Raji (cell line): ENCODE results near the gene SLC22A23.

Experiments used
- POLR2A ChIP-seq: IDR thresholded peaks from 2 replicates; pipeline ENCODE4 v1.6.1; 2011; ENCODE audit warnings: low read depth, low read length, control low read depth; ENCODE audit not compliant: insufficient read depth

SLC22A23 gene

GRCh38 chr6:3396503-3397180 is 60.2 kb downstream of the SLC22A23 start:
- TF ChIP-seq POLR2A = no peak

- no peak for TF ChIP-seq POLR2A
Measured at GRCh38 chr6:3394671-3395070, 62.2 kb downstream of the SLC22A23 start.

- TF ChIP-seq POLR2A = no peak
Measured at GRCh38 chr6:3393836-3394202, 63.0 kb downstream of the SLC22A23 start.

- TF ChIP-seq POLR2A = no peak
Measured at GRCh38 chr6:3392930-3393835, 63.7 kb downstream of the SLC22A23 start.

GRCh38 chr6:3391902-3392458 is 64.9 kb downstream of the SLC22A23 start:
- no peak for TF ChIP-seq POLR2A

- no peak for TF ChIP-seq POLR2A
Measured at GRCh38 chr6:3390698-3391097, 66.2 kb downstream of the SLC22A23 start.

- TF ChIP-seq POLR2A = no peak
Measured at GRCh38 chr6:3389390-3390167, 67.3 kb downstream of the SLC22A23 start.

GRCh38 chr6:3388786-3389185 is 68.1 kb downstream of the SLC22A23 start:
- no peak for TF ChIP-seq POLR2A

GRCh38 chr6:3386374-3386857 is 70.4 kb downstream of the SLC22A23 start:
- no peak for TF ChIP-seq POLR2A

- TF ChIP-seq POLR2A = no peak
Measured at GRCh38 chr6:3385660-3386151, 71.1 kb downstream of the SLC22A23 start.

- TF ChIP-seq POLR2A = no peak
Measured at GRCh38 chr6:3384241-3385143, 72.4 kb downstream of the SLC22A23 start.

GRCh38 chr6:3383525-3383924 is 73.3 kb downstream of the SLC22A23 start:
- no peak for TF ChIP-seq POLR2A

- no peak for TF ChIP-seq POLR2A
Measured at GRCh38 chr6:3382326-3383279, 74.2 kb downstream of the SLC22A23 start.
